Activated T-helper 2 cell treated with anti-CD3 and anti-CD28 coated beads, Interferon-gamma antibody, Interleukin-2, Interleukin-4, amounts not matched to agents 10 μg/mL and 5 μg/mL and 100 μg/mL, durations not matched to agents 14 hours and 24 hours and 36 hours (primary cell): Measurements from ENCODE around the gene USP44. TPM values are rescaled to one million over a fixed set of nuclear protein-coding genes. Genes with fewer than 3 reads are reported as not detected.

Experiments
- DNase-seq: peaks from one replicate; pipeline ENCODE4 v3.0.0; 2021; ENCODE audit warnings: low spot score
- H3K27ac Mint-ChIP-seq: one replicate; pipeline ENCODE4 v1.8.0; 2021; ENCODE audit warnings: mixed read lengths
- H3K27me3 Mint-ChIP-seq: one replicate; pipeline ENCODE4 v1.8.0; 2021; ENCODE audit warnings: low read depth, mixed read lengths
- H3K36me3 Mint-ChIP-seq: one replicate; pipeline ENCODE4 v1.8.0; 2021; ENCODE audit warnings: low read depth, mixed read lengths
- H3K4me1 Mint-ChIP-seq: one replicate; pipeline ENCODE4 v1.8.0; 2021; ENCODE audit warnings: low read depth, mixed read lengths
- H3K4me3 Mint-ChIP-seq: one replicate; pipeline ENCODE4 v1.8.0; 2021; ENCODE audit warnings: low read depth, mild to moderate bottlenecking, moderate library complexity, mixed read lengths
- H3K9me3 Mint-ChIP-seq: one replicate; pipeline ENCODE4 v1.8.0; 2021; ENCODE audit warnings: mixed read lengths
- intact Hi-C: fragments of 100-400 bp; cut with micrococcal nuclease; formaldehyde crosslinking; loops from one replicate; pipeline ENCODE4 v1.15.1; 2023
- total RNA-seq: library from RNA; stranded (reverse); gene quantifications from 2 replicates; pipeline ENCODE4 v1.2.3, GENCODE V29; 2022

The USP44 gene
- total RNA-seq, 1 donor from 2014 or later = 5.7 TPM

- H3K36me3 Mint-ChIP-seq = peaks cover 7% of the 10 kb centered on the region
- peaks cover 24% of the 10 kb centered on the region for H3K4me1 Mint-ChIP-seq
- intact Hi-C loops = loop anchor here (5.0 to 10.0 kb wide), 3 partner anchors 74 to 1974 kb away; partner anchors contain the start of genes METAP2, NTN4 and SOCS2
- no peak overlapping the region for H3K4me3 Mint-ChIP-seq
- no peak overlapping the region for H3K27ac Mint-ChIP-seq
- no peak for DNase-seq
- peaks cover 8% of the 10 kb centered on the region for H3K9me3 Mint-ChIP-seq
- H3K27me3 Mint-ChIP-seq = peaks cover 15% of the 10 kb centered on the region
Measured at GRCh38 chr12:95545731-95546490, 5.4 kb downstream of the USP44 start.

GRCh38 chr12:95545303-95545702 is 6.0 kb downstream of the USP44 start:
- Mint-ChIP-seq H3K36me3 (peaks cover 7% of the 10 kb centered on the region), H3K4me3 (no peak overlapping the region), H3K27me3 (peaks cover 15% of the 10 kb centered on the region), H3K27ac (no peak overlapping the region), H3K4me1 (peaks cover 19% of the 10 kb centered on the region), H3K9me3 (peaks cover 8% of the 10 kb centered on the region)
- no peak for DNase-seq
- intact Hi-C loops = loop anchor here (5.0 to 10.0 kb wide), 3 partner anchors 73 to 1973 kb away; partner anchors contain the start of genes METAP2, NTN4 and SOCS2

DNA sequence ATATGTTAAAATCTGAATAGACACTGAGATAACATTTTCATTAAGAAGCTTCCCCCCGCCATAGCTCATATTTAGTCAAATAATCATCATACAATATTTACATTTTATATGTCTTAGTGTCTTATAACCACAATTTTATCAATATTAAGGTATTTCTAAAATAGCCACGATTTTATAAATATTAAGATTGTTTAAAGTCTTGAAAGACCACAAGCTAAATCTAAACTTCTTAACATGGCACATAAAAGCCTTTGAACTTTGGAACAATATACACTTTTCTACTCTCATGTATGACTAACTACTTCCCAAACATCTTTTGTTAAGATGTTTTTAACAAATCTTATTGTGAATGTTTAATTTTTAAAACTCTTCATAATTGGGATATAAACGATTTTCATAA is 6.5 kb downstream of the USP44 start:
- H3K4me1 Mint-ChIP-seq = peaks cover 19% of the 10 kb centered on the region
- H3K27ac Mint-ChIP-seq = no peak overlapping the region
- peaks cover 7% of the 10 kb centered on the region for H3K36me3 Mint-ChIP-seq
- peaks cover 7% of the 10 kb centered on the region for H3K9me3 Mint-ChIP-seq
- intact Hi-C loops = loop anchor here (5.0 to 10.0 kb wide), 3 partner anchors 72 to 1972 kb away; partner anchors contain the start of genes METAP2, NTN4 and SOCS2
- peaks cover 15% of the 10 kb centered on the region for H3K27me3 Mint-ChIP-seq
- no peak for DNase-seq
- no peak overlapping the region for H3K4me3 Mint-ChIP-seq

- peaks cover 17% of the 10 kb centered on the region for H3K4me1 Mint-ChIP-seq
- intact Hi-C loops = loop anchor here (10.0 kb wide), 1 partner anchor 251 kb away; the partner anchor contains the start of gene NTN4
Measured at GRCh38 chr12:95543305-95543704, 8.0 kb downstream of the USP44 start.

DNA sequence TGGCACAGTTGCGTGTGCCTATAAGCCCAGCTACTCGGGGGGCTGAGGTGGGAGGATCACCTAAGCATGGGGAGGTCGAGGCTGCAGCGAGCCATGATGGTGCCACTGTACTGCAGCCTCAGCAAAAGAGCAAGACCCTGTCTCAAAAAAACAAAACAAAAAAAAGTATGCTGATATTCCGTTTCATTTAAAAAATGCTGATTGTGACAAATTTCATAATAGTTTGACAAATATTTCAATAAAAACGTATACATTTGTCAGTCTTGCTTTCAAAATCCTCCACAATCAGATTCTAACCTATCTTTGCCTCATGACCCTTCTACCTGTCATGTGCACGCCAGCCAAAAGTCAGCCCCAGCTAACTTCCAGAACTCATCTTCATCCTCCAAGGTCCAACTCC is 9.8 kb downstream of the USP44 start:
- intact Hi-C loops = loop anchor here (10.0 kb wide), 1 partner anchor 253 kb away; the partner anchor contains the start of gene NTN4
- no peak for DNase-seq
- H3K27me3 Mint-ChIP-seq = peaks cover 3% of the 10 kb centered on the region
- H3K36me3 Mint-ChIP-seq = no peaks in the 10 kb centered on the region
- H3K9me3 Mint-ChIP-seq = no peaks in the 10 kb centered on the region
- no peak overlapping the region for H3K4me3 Mint-ChIP-seq
- peaks cover 7% of the 10 kb centered on the region for H3K4me1 Mint-ChIP-seq
- no peak overlapping the region for H3K27ac Mint-ChIP-seq

More at GRCh38 chr12:95543305-95543704, 8.0 kb downstream of the USP44 start:
- H3K27ac Mint-ChIP-seq = no peak overlapping the region
- H3K9me3 Mint-ChIP-seq = no peaks in the 10 kb centered on the region
- H3K27me3 Mint-ChIP-seq = peaks cover 17% of the 10 kb centered on the region
- no peak for DNase-seq
- H3K4me3 Mint-ChIP-seq = no peak overlapping the region
- no peaks in the 10 kb centered on the region for H3K36me3 Mint-ChIP-seq

DNA sequence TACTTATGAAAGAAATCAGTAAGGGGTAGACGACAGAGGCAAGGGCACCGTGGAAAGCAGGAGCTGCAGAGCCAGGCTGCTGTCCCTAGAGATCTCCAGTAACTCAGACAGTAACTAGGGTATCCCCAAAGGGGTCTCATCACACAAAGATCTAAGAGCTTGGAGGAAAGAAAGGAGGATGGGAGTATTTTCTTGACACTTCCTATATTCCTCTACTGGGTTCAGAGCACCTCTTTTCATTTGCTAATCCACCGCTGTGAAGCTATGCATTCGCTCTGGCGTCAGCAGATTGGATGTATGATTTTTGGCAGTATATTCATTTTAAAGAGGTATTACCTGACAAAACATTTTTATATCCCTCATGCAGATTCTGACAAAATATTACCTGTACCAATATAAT is 12.6 kb downstream of the USP44 start:
- no peak for DNase-seq
- no peaks in the 10 kb centered on the region for H3K4me1 Mint-ChIP-seq
- H3K9me3 Mint-ChIP-seq = no peaks in the 10 kb centered on the region
- peaks cover 2% of the 10 kb centered on the region for H3K27me3 Mint-ChIP-seq
- intact Hi-C loops = no loop called here
- no peak overlapping the region for H3K4me3 Mint-ChIP-seq
- H3K36me3 Mint-ChIP-seq = no peaks in the 10 kb centered on the region
- H3K27ac Mint-ChIP-seq = no peak overlapping the region

GRCh38 chr12:95538006-95538405 is 13.3 kb downstream of the USP44 start:
- no peak for DNase-seq
- H3K27me3 Mint-ChIP-seq = peaks cover 2% of the 10 kb centered on the region
- intact Hi-C loops = no loop called here
- no peaks in the 10 kb centered on the region for H3K36me3 Mint-ChIP-seq
- peaks cover 2% of the 10 kb centered on the region for H3K4me1 Mint-ChIP-seq
- no peak overlapping the region for H3K27ac Mint-ChIP-seq
- H3K4me3 Mint-ChIP-seq = no peak overlapping the region
- H3K9me3 Mint-ChIP-seq = no peaks in the 10 kb centered on the region

- Mint-ChIP-seq H3K9me3 (no peaks in the 10 kb centered on the region), H3K27me3 (peaks cover 2% of the 10 kb centered on the region), H3K27ac (no peak overlapping the region), H3K4me3 (no peak overlapping the region), H3K36me3 (no peaks in the 10 kb centered on the region), H3K4me1 (peaks cover 5% of the 10 kb centered on the region)
- intact Hi-C loops = loop anchor here (1.0 kb wide), 1 partner anchor 417 kb away; no protein-coding TSS in a partner anchor
- DNase-seq = no peak
Measured at GRCh38 chr12:95533985-95534384, 17.3 kb downstream of the USP44 start.

- H3K36me3 Mint-ChIP-seq = no peaks in the 10 kb centered on the region
- no peaks in the 10 kb centered on the region for H3K27me3 Mint-ChIP-seq
- H3K4me3 Mint-ChIP-seq = no peak overlapping the region
- H3K4me1 Mint-ChIP-seq = peaks cover 5% of the 10 kb centered on the region
- H3K27ac Mint-ChIP-seq = no peak overlapping the region
- no peak for DNase-seq
- intact Hi-C loops = no loop called here
- no peaks in the 10 kb centered on the region for H3K9me3 Mint-ChIP-seq
Measured at GRCh38 chr12:95532851-95533250, 18.4 kb downstream of the USP44 start.

DNA sequence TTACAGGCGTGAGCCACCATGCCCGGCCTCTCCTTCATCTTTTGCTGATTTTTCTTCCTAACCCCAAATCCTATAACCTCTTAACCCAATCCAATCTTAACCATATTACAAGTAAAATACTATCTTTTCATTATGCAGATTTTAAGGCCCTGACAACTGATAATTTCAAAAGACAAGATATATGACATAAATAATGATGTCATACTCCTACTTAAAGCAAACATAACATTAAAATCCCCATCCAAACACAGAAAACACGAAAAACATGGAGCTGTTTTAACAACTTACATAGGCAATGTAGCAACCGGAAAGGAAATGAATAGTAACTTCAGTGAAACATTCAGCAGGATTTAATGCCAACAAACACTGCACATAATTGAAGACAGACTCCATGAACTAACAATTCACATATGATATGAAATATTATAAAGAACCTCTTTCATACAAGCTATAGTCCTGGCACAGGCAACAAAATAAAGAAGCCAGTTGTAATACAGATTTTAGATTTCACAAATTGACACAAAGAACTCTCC is 21.5 kb downstream of the USP44 start:
- Mint-ChIP-seq H3K4me1 (peaks cover 5% of the 10 kb centered on the region), H3K9me3 (no peaks in the 10 kb centered on the region), H3K27ac (no peak overlapping the region), H3K4me3 (no peak overlapping the region), H3K36me3 (no peaks in the 10 kb centered on the region), H3K27me3 (no peaks in the 10 kb centered on the region)
- intact Hi-C loops = loop anchor here (2.0 kb wide), 1 partner anchor 19 kb away; no protein-coding TSS in a partner anchor
- no peak for DNase-seq

DNA sequence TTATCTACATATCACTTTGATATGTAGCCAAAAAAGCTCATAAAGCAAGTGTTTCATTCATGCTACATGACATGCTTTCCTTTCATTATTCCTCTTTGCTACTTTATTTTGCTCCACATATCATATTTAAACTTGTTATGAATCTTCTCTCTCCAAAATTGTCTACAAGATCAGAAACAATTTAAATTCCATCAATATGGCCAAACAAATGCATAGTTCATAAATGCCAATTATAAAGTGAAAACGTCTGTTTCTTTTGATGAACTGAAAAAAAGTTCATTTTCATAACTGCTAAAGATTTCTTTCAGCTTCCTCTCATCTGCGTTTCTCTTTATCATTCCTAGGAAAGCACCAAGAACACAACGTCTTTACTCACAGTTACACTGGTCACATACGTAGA is 22.8 kb downstream of the USP44 start:
- H3K36me3 Mint-ChIP-seq = no peaks in the 10 kb centered on the region
- H3K4me3 Mint-ChIP-seq = no peak overlapping the region
- no peaks in the 10 kb centered on the region for H3K27me3 Mint-ChIP-seq
- intact Hi-C loops = loop anchor here (2.0 kb wide), 1 partner anchor 18 kb away; no protein-coding TSS in a partner anchor
- no peak overlapping the region for H3K27ac Mint-ChIP-seq
- no peaks in the 10 kb centered on the region for H3K9me3 Mint-ChIP-seq
- H3K4me1 Mint-ChIP-seq = peaks cover 5% of the 10 kb centered on the region
- no peak for DNase-seq

GRCh38 chr12:95522692-95523091 is 28.6 kb downstream of the USP44 start:
- no peaks in the 10 kb centered on the region for H3K27me3 Mint-ChIP-seq
- no peaks in the 10 kb centered on the region for H3K9me3 Mint-ChIP-seq
- H3K4me1 Mint-ChIP-seq = no peaks in the 10 kb centered on the region
- no peak for DNase-seq
- peaks cover 7% of the 10 kb centered on the region for H3K36me3 Mint-ChIP-seq
- intact Hi-C loops = no loop called here
- H3K27ac Mint-ChIP-seq = no peak overlapping the region
- H3K4me3 Mint-ChIP-seq = no peak overlapping the region

DNA sequence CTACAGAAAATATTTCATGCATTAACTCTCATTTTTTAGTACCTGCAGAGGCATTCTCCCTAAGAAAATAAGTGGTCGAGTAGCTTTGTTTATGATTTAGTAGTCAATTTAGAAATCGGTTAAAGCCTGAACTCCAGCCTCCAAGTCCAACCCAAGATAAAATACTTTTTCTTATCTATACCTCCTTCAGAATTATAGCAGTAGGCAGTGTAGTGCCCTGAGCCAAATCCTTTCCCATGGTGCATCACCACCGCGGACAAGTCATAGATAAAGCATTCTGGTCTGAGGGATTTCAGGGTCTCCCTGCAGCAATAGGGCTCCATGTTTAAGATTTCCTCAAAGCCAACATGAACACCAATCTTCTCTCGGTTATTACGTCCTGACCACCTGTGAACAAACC is 30.5 kb downstream of the USP44 start:
- Mint-ChIP-seq H3K36me3 (peaks cover 12% of the 10 kb centered on the region), H3K27ac (no peak overlapping the region), H3K4me3 (no peak overlapping the region), H3K9me3 (no peaks in the 10 kb centered on the region), H3K27me3 (no peaks in the 10 kb centered on the region), H3K4me1 (peaks cover 6% of the 10 kb centered on the region)
- intact Hi-C loops = no loop called here
- DNase-seq = no peak
